DOHH2 (cell line): Measurements from ENCODE around the gene RRAGC.

ENCODE experiments used
- H3F3A ChIP-seq: fragments of 200-600 bp; sonication (generic), shearing (Covaris generic); 2 replicates; pipeline ENCODE4 v1.6.0; 2016; ENCODE audit warnings: antibody characterized with exemption, mild to moderate bottlenecking; ENCODE audit not compliant: control insufficient read depth, insufficient read depth
- H3K27ac ChIP-seq: fragments of 200-600 bp; sonication (generic); 2 replicates; pipeline ENCODE4 v1.5.1; 2014; ENCODE audit warnings: low read depth, mild to moderate bottlenecking, low read length, moderate library complexity
- H3K27me3 ChIP-seq: fragments of 200-600 bp; sonication (generic); 2 replicates; pipeline ENCODE4 v1.6.1; 2014; ENCODE audit warnings: mild to moderate bottlenecking, low read length, mixed read lengths; ENCODE audit not compliant: control insufficient read depth
- H3K36me3 ChIP-seq: fragments of 200-600 bp; sonication (generic); 2 replicates; pipeline ENCODE4 v1.6.1; 2014; ENCODE audit warnings: mild to moderate bottlenecking, low read length, moderate library complexity, mixed read lengths; ENCODE audit not compliant: control insufficient read depth
- H3K4me1 ChIP-seq: fragments of 200-600 bp; sonication (generic); 2 replicates; pipeline ENCODE4 v1.6.1; 2014; ENCODE audit warnings: mild to moderate bottlenecking, low read length, mixed read lengths; ENCODE audit not compliant: control insufficient read depth
- H3K4me2 ChIP-seq: fragments of 200-600 bp; sonication (generic); 2 replicates; pipeline ENCODE4 v1.6.0; 2014; ENCODE audit warnings: mild to moderate bottlenecking, low read length, moderate library complexity
- H3K4me3 ChIP-seq: fragments of 200-600 bp; sonication (generic); 2 replicates; pipeline ENCODE4 v1.5.1; 2014; ENCODE audit warnings: mild to moderate bottlenecking, low read length, mixed read lengths
- H3K79me2 ChIP-seq: fragments of 200-600 bp; sonication (generic); 2 replicates; pipeline ENCODE4 v1.6.1; 2014; ENCODE audit warnings: mild to moderate bottlenecking, low read length, mixed read lengths; ENCODE audit not compliant: control insufficient read depth
- H3K9me2 ChIP-seq: fragments of 200-600 bp; sonication (generic); replicated peaks from 2 replicates; pipeline ENCODE4 v1.6.1; 2014; ENCODE audit warnings: mild to moderate bottlenecking, low read length, mixed read lengths; ENCODE audit not compliant: control insufficient read depth
- H3K9me3 ChIP-seq: fragments of 200-600 bp; sonication (generic); 2 replicates; pipeline ENCODE4 v1.6.1; 2014; ENCODE audit warnings: antibody characterized with exemption, low read length, mixed read lengths; ENCODE audit not compliant: control insufficient read depth, insufficient read depth
- H4K20me1 ChIP-seq: fragments of 200-600 bp; sonication (generic); 2 replicates; pipeline ENCODE4 v1.6.0; 2014; ENCODE audit warnings: low read depth, mild to moderate bottlenecking, antibody characterized with exemption, low read length, moderate library complexity; ENCODE audit not compliant: control insufficient read depth, insufficient read depth
- CTCF ChIP-seq: fragments of 200-600 bp; sonication (generic); IDR thresholded peaks from one replicate; pipeline ENCODE4 v1.5.1; 2014; ENCODE audit warnings: antibody characterized with exemption, mild to moderate bottlenecking, low read depth, low read length; ENCODE audit not compliant: poor library complexity, severe bottlenecking
- EZH2phosphoT487 ChIP-seq: fragments of 200-600 bp; sonication (generic); IDR thresholded peaks from 2 replicates; pipeline ENCODE4 v1.6.1; 2017; ENCODE audit warnings: borderline replicate concordance, mild to moderate bottlenecking, antibody characterized with exemption, low read length, moderate library complexity, mixed read lengths

RRAGC gene

GRCh38 chr1:38899560-38899959 lies 40.0 kb upstream of the RRAGC start:
- no peaks in the 10 kb centered on the region for H4K20me1 ChIP-seq
- no peaks in the 10 kb centered on the region for H3K4me1 ChIP-seq
- H3K4me3 ChIP-seq: no peak overlapping the region
- H3K36me3 ChIP-seq: no peaks in the 10 kb centered on the region
- H3K27ac ChIP-seq: no peak overlapping the region
- no peaks in the 10 kb centered on the region; the same call in 1 of the 2 replicates for H3K27me3 ChIP-seq
- H3K9me3 ChIP-seq: no peaks in the 10 kb centered on the region
- no peaks in the 10 kb centered on the region for H3F3A ChIP-seq
- no peak overlapping the region for H3K4me2 ChIP-seq
- H3K79me2 ChIP-seq: no peaks in the 10 kb centered on the region
- no peaks in the 10 kb centered on the region for H3K9me2 ChIP-seq
- no peak for TF ChIP-seq EZH2phosphoT487
- TF ChIP-seq CTCF: no peak

GRCh38 chr1:38898653-38899230 lies 39.2 kb upstream of the RRAGC start:
- no peaks in the 10 kb centered on the region for H3K36me3 ChIP-seq
- no peaks in the 10 kb centered on the region for H3K9me2 ChIP-seq
- H3K9me3 ChIP-seq: no peaks in the 10 kb centered on the region
- no peak overlapping the region for H3K4me3 ChIP-seq
- H3F3A ChIP-seq: no peaks in the 10 kb centered on the region
- H3K27ac ChIP-seq: no peak overlapping the region
- no peaks in the 10 kb centered on the region for H3K4me1 ChIP-seq
- H3K79me2 ChIP-seq: no peaks in the 10 kb centered on the region
- no peaks in the 10 kb centered on the region; the same call in 1 of the 2 replicates for H3K27me3 ChIP-seq
- H3K4me2 ChIP-seq: no peak overlapping the region
- H4K20me1 ChIP-seq: no peaks in the 10 kb centered on the region
- TF ChIP-seq CTCF: no peak
- no peak for TF ChIP-seq EZH2phosphoT487

- Histone ChIP-seq H3K9me3 (no peaks in the 10 kb centered on the region), H3K4me1 (no peaks in the 10 kb centered on the region), H3K36me3 (no peaks in the 10 kb centered on the region), H4K20me1 (no peaks in the 10 kb centered on the region), H3K4me2 (no peak overlapping the region), H3K9me2 (no peaks in the 10 kb centered on the region), H3K27me3 (no peaks in the 10 kb centered on the region; the same call in 1 of the 2 replicates), H3K4me3 (no peak overlapping the region), H3F3A (no peaks in the 10 kb centered on the region), H3K27ac (no peak overlapping the region), H3K79me2 (no peaks in the 10 kb centered on the region)
- TF ChIP-seq EZH2phosphoT487 (no peak), CTCF (no peak)
Observed at GRCh38 chr1:38896169-38896568, 36.6 kb upstream of the RRAGC start.
